HT-29 (cell line): Measurements from ENCODE around the gene SPSB1. TPM values are rescaled to one million over a fixed set of nuclear protein-coding genes. Genes with fewer than 3 reads are reported as not detected.

Source experiments
- DNase-seq: peaks from one replicate; pipeline ENCODE4 v3.0.0-alpha.2; 2015; ENCODE audit warnings: low spot score
- total RNA-seq: library from RNA; depleted of rRNA; stranded (reverse); fragments of >200 nt; shearing (Covaris generic); gene quantifications from 2 replicates; pipeline ENCODE4 v1.2.3, GENCODE V29; 2014; rRNA removed

The SPSB1 gene
- total RNA-seq: 8.3 and 11.9 TPM in 2 replicates

DNA sequence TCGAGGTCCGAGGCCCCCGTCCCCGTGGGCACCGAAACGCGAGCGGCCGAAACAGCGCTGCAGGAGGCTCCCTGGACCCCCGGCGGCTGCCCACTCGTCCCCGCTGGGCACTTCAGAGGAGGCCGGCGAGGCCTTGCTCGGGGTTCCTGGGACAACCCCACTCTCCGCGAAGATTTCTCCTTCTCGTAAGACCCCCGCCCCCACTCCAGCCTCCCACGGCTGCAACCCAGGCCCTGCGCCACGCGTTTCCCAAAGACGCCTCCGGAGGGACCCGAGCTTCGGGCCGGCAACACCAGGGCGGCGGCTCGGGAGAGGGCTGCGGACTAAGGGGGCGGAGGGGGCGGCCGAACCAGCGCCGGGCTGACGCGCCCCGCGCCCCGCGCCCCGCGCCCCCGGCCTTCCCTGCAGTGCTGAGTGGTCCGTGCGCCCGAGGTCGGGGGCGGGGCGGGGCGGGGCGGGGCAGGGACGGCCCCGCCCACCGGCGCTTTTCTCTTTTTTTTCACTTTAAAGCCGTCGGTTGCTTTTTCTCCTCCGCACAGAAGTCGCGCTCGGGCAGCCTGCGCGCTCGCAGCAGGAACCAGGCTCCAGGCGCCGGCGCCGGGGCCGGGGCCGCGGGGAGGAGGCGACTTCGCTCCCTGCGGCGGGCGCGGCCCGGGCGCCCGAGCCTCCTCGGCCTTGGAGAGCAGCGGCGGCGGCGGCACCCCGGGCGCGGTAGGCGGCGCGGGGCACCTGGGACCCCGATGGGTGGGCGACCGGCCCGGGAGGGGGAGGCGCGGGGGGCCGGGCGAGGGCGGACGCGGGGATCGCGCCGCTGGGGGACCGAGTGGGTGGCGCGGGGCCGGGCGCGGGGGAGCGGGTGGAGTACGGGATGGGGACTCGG lies at the start of gene SPSB1:
SPSB1 (plus strand) TSS at position 534 of the 880 bp plus-strand sequence. CDS start 62,998 bp downstream, outside the sequence.
- DNase-seq: peak; percentile 62

DNA sequence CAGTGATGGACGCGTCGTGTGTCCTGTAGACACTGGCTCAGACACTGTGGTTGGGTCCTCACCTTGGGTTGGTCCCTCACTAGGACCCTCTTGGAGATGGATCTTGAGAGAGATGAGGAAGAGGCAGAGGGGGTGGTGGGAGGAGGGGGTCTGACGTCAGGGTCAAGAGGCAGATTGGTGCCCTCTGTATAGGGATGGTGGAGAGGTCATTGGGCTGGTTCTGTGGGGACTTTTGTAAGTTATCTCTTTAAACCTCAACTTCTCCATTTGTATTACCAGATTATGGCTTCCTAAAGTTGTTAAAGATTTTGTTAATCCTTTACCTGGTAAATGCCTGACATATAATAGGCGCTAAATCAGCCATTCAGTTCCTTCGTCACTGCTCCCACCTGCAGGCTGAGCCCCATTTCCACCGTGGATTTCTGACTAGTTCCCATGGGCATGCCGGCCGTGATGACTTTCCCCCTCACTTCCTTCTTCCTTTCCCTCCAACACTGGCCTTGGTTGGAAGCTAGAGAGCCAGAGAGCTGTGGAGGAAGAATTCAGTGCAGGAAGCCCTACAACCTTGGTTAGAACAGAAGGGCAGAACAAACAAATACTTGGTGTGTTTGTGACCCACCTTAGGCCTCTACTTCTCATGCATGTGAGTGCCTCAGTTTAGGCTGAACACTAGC lies 49.5 kb upstream of the SPSB1 start:
- no peak for DNase-seq

DNA sequence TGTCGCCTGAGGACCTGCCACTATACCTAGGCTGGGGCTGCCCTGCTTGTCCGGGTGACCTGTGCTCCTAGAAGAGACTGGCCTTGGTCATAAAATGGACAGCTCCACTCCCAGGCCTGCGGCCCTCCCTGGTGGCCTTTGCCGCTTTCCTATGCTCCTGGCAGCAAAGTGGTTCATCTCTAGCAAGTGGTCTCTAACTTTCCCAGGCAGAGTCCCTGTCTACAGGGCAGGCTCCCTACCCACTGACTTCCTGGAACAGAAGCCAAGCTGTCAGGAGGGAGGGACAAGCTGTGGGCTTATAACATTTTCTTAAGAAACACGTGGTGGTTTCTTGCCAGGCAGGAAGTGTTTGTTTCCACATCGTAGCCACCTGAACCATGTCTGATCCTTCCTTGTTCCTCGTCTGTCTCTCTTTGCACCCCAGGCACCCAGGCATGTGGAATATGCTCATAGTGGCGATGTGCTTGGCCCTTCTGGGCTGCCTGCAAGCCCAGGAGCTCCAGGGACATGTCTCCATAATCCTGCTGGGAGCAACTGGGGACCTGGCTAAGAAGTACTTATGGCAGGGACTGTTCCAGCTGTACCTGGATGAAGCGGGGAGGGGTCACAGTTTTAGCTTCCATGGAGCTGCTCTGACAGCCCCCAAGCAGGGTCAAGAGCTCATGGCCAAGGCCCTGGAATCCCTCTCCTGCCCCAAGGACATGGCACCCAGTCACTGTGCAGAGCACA lies 48.0 kb upstream of the SPSB1 start:
- DNase-seq: peak; percentile 68

DNA sequence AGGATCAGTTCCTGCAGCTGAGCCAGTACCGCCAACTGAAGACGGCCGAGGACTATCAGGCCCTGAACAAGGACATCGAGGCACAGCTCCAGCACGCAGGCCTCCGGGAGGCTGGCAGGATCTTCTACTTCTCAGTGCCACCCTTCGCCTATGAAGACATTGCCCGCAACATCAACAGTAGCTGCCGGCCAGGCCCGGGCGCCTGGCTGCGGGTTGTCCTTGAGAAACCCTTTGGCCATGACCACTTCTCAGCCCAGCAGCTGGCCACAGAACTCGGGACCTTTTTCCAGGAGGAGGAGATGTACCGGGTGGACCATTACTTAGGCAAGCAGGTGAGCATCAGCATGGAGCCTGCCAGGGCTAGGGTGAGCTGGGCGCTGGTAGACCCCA lies 47.5 kb upstream of the SPSB1 start:
- no peak for DNase-seq

DNA sequence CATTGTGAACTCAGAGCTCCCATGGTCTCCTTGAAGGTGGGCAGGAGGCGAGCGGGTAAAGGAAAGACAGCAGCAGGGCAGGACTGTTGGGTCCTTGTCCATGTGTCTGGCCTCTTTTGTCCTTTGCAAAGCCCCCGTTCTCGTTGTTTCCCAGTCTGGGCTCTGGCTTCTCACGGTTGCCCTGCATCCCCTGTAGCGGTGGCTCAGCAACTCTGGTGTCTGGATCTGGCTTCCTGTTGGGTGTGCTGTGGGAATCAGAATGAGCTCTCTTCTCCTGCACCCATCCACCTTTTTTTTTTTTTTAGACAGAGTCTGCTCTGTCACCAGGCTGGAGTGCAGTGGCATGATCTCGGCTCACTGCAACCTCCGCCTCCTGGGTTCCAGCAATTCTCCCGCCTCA lies 47.0 kb upstream of the SPSB1 start:
- no peak for DNase-seq

DNA sequence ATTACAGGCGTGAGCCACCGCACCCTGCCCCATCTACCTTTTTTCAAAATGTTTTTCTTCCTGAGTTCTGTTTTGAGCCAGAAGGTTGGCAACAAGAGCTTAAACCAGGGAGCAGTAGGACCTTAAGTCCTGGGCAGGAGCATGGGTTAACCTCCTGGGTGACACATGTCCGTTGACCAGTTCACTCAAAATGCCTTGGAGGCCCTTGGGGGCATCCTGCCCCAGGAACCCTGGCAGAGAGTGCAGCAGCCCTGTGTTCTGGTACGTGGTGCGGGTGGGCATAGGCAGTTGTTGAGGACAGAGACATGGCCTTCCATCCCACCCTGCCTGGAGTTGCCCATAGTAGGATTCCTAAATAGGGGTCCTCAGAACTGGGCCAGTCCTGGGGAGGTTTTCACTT lies 46.5 kb upstream of the SPSB1 start:
- no peak for DNase-seq

DNA sequence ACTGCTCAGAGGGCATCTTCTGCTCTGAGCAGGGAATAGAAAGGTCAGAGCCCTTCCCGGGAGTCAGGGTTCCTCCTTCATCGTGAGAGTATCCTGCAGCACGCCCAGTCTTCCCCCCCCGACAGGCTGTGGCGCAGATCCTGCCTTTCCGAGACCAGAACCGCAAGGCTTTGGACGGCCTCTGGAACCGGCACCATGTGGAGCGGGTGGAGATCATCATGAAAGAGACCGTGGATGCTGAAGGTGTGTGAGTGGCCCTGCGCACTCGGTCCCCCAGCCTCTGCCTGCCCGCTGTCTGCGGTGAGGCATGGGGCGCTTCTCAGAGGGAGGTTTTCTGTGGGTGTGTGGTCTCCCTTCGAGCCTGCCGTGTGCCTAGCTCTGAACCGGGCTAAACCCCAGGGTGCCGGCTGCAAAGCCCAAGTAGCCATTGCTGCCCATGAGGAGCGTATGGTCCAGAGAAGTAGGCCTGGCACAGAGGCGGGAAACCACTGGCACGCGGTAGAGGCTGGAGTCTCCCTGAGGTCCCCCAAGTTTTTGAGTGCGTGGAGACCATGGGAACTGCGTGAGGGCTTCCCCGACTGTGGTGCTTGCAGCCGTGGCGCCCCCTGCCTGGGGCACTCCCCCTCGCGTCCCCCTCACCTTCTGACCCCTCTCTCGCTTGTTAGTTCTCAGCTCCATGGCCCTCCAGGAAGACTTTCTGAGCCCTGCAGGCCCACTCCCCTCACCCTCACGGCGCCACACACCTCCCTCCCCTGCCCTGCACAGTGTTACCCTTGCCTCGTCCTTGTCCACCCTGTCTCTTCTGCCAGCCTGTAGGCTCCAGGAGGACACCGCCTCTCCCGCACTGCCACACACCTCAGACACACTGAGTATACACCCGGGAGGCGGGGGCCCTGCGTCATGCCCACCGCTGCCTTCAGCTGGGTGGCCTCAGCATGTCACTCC lies 45.6 kb upstream of the SPSB1 start:
- no peak for DNase-seq

DNA sequence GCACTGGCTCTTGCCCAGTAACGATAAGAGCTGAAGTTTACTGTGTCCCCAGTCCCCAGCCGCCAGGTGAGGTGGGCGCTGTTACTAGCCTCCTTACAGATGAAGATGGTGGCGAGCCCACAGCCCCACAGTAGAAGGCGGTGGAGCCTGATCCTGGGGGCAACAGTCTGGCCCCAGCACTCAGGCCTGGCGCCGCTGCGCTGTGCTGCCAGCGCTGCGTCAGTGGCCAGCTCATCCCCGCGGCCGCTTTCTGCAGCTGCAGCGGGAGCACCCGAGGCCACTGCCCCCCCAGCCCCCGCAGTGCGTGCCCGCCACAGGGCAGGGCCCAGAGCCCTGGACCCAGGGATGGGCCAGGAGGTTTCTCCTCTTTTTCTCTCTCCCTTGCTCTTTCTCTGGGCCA lies 44.8 kb upstream of the SPSB1 start:
- no peak for DNase-seq

DNA sequence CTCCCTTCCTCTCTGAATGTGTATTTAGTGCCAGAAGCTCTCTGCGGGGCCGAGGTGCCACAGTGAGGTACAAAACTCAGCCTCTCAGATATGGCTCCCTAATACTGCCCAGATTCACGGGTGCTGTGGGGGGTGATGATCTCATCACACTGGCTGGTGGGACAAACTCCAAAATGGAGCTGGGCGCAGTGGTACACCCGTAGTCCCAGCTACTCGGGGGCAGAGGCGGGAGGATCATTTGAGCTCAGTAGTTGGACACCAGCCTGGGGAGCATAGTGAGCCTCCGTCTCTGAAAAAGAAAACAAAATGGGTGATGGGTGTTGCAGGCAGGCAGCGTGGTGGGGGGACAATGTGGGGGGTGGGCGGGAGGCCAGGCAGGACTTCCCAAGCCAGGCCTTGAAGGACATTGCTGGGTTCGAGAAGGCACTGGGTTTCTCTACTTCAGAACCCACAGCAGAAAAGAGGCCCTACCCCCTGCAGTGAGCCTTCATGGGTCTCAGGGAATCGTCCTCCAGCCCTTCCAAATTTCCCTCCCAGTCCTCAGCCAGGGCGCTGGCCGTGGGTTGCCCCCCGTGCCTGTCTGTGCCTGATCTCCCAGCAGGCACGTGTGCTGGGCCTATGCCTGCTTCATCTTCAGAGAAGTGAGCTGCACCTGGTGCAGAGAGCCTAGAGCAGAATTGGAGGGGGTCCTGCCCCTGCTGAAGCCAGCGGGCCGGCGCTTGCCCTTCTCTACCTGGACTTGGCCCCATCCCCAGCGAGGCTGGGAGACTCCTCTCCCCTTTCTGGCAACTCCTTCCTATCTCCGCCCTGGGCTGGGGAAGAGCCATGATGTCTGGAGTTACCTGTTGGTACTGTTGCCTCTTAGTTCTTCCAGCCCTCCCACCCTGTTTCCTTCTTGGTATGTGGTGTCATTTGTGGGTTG lies 44.1 kb upstream of the SPSB1 start:
- DNase-seq: no peak

DNA sequence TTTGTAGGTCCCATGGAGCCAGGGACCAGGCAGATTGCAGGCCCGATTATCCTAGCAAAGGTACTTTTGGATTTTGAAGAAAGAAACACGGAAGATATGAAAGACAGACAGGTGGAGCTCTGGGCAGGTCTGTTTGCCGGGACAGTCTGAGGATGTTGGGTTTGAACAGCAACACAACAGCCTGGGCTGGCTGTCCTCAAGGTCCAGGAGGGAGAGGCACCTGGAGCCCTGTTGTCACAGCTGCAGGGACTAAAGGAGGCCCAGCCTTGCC lies 43.5 kb upstream of the SPSB1 start:
- DNase-seq: no peak

DNA sequence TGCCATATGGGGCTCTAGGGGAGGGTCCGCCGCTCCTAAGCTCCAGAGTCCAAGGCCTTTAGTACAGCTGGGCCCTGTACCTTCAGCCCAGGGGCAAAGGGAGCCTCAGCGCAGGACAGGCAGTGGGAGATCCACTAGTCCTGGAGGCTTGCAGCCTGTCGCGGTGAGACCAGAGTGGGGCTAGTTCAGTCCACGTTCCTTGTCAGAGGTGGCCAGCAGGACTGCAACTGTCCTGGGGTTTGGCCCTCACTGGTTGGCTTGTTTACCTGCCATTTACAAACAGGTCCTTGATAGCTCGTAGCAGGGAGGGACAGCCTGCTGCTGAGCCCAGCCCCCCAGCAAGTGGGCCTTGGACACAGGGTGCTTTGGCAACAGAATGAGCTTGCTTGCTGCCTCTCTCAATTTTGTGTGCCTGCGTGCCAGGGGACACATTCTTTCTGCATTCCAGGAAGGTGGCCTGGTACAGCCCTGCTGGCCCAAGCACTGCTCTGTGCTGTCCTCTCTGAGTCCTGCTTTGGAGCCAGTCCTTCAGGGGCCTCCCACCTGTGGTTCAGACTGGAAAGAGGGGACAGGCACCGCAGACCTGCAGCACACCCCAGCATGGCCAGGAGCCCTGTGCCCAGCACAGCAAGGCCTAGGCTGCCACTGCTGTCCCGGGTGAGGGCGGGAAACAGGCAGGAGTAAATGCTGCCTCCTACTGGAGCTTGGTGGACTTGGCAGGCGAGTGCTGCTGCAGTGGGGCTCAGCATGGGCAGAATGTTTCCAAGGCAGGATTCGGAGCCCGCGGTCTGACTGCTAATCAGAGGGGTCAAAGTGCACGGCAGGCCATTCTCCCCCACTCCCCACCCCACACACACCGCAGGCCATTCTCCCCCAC lies 42.9 kb upstream of the SPSB1 start:
- no peak for DNase-seq

DNA sequence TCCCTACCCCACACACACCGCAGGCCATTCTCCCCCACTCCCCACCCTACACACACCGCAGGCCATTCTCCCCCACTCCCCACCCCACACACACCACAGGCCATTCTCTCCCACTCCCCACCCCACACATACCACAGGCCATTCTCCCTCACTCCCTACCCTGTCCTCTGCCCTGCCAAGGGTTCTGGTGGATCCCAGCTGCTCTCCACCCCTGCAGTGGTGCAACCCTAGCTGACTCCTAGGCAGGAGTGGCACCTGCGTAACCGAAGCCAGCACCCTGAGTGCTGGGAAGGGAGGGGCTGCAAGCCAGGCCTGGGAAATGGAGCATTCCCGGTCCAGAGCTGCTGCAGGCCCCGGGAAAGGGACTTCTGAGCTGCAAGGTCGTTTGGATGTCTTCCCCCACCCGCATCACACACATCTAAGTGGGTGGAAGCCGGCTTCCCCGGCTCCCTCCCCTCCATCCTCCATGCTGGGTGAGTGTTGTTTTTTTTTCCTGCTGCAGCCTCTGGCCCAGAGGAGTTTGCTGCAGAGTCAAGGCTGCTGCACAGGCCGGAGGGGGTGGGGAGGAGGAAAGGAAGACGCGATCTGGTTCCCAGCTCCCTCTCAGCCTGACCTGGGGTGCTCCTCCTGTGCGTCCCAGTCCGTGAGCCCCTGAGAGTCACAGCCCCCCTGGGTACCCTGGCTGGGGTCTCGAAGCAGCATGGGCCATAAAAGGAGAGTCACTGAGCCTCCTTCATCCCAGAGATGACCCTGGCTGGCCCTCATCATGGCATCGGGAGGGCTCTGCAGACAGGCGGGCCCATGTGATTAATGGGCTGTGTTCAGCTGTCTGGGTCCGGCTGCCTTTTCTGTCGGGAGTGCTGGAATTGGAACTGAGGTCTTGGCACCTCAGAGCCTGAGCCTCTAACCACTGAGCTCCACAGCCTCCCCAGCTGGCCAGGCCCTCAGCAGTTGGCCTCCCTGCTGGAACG lies 42.0 kb upstream of the SPSB1 start:
- no peak for DNase-seq

DNA sequence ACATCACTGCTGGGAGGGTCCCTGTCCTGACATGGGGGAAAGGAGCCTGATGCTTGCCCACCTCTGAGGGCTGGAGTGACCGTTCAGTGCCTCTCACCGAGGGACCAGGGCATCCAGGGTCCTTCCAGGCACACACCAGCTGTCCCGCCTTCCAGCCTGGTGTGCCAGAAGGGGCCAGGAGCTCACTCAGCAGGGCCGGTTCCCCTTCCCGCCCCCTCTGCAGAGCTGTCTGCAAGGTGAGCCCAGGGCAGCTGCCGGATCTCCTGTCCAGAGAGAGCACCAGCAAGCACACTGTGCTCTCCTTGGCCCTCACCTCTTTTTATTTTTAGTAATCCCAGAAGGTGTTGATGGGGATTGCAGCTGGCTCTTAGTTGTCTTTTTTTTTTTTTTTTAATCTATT lies 41.2 kb upstream of the SPSB1 start:
- DNase-seq: no peak

DNA sequence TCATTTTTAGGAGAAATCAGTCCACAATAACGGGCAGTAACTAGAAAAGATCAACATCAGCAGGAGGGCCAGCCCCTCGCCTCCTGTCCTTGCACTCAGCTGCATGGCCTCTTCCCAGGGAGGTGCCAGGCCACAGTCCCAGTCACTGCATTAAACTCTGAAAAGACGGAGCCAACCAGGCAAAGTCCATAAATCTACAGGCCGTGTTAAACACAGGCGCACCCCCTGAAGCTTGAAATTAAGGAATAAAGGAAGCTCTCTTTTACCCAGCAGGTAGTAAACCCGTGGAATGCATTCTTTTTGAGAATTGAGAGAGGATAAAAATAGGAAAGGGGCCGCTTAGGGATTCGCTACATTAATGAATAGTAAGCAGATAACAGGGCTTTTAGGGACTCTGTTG lies 39.7 kb upstream of the SPSB1 start:
- no peak for DNase-seq

DNA sequence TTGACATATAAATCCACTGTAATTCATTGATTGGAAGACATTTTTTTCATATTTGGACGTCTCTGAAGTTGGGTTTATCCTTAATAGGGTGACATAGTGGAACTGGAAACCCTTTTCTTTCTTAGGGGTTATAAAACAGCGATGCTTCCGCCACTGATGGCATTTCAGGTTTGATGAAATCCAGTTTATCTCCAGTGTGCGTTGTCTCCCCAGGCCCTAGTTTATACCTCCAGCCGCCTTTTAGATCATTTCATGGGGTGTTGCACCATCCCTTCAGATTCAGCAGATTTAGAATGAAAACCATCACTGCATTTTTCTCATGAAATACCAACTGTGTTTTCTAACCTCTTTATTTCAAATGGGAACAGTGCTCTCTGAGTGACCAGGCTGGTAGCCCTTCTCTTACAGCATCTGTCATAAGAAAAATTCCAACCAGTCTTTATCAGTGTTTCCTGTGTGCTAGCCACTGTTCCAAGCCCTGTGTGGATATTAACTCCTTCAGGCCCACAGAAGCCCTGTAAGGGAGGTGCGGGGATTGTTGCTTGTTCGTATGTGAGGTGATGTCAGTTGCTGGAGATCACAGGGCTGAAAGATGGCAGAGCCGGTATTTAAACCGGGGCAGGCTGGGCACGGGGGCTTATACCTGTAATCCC lies 39.1 kb upstream of the SPSB1 start:
- DNase-seq: no peak

DNA sequence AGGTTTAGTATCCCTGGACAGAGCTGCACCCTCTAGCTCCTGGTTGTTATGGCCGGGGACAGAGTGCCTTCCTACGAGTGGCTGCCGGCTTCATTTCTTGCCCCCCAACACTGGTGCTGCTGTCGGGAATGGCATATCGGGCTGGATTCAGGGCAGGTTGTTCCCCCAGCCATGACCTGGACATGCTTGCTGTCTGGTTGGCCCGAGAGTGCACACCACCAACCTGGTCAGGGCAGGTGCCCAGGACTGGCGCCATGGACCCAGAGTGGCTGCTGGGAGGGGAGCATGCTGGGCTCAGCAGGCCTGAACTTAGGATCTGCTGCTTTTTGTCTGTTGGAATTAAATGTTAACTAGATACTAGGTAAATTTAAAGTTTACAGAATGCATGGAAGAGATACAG lies 36.4 kb upstream of the SPSB1 start:
- no peak for DNase-seq

DNA sequence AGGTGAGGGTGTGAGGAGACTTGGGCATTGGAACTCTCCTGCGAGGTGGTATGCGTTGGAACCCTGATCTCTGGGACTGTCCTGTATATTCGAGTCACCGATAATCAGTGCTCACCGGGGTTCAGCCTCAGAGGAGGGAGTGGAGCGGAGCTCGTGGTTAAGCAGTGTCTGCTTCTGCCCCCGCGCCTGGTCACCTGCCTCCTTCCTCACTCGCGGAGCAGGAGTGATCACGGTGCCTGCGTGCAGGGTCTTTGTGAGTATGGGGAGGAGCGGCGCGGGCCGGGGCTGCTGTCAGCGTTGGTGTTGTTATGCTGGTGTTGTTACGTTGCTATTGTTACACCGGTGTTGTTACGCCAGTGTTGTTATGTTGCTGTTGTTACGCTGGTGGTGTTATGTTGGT lies 34.8 kb upstream of the SPSB1 start:
- no peak for DNase-seq

DNA sequence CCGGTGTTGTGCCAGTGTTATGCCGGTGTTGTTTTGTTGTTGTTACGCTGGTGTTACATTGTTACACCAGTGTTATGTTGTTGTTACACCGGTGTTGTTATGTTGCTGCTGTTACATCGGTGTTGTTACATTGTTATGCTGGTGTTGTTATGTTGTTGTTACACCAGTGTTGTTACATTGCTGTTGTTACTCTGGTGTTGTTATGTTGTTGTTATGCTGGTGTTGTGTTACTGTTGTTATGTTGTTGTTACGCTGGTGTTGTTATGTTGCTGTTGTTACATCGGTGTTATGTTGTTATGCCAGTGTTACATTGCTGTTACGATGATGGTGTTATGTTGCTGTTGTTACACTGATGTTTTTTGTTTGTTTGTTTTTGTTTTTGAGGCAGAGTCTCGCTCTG lies 34.1 kb upstream of the SPSB1 start:
- DNase-seq: no peak
